Inflammatory macrophage treated with lipopolysaccharide for 4 hours (primary cell): ENCODE data around the gene PODNL1.

Experiments used
- DNase-seq: peaks from one replicate; pipeline ENCODE4 v3.0.0-alpha.2; 2020

PODNL1 gene

DNA sequence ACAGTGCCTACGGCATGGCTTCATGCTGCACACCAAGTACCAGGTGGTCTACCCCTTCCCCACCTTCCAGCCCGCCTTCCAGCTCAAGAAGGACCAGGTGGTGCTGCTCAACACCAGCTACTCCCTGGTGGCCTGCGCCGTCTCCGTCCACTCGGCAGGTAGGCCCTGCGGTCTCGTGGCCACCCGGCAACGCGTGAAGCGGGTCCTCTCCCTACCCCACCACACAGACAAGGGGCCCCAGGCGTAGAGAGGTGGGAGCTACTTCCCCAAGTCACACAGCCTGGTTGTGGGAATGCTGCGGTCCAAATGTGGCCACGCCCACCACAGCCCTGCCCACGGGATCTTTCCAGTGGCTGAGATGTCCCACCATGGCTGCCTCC, 18.1 kb upstream of the PODNL1 start:
- DNase-seq = no peak

DNA sequence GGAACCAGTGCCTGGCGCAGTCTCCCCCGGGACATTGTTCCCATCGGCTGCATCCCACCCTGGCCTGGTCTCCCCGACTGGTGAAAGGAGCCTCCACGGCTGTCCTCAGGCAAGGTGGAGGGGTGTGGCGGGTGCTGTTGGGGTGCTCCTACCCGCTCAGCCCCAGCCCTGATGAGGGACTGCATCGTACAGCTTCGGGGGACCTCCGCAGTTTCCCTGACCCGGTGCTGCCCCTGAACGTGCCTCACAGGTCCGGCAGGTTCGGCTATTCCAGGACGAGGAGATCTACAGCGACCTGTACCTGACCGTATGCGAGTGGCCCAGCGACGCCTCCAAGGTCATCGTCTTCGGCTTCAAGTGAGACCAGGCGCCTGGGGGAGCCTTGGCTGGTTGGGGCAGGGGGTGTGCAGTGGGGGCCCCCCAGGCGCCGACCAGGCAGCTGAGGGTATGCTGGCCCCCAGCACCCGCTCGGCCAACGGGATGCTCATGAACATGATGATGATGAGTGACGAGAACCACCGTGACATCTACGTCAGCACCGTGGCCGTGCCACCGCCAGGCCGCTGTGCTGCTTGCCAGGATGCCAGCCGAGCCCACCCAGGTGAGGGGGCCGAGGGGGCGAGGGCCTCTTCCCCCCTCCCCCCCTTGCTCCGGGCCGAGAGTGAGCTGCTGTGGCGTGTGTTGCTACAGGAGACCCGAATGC, 17.6 kb upstream of the PODNL1 start:
- no peak for DNase-seq

DNA sequence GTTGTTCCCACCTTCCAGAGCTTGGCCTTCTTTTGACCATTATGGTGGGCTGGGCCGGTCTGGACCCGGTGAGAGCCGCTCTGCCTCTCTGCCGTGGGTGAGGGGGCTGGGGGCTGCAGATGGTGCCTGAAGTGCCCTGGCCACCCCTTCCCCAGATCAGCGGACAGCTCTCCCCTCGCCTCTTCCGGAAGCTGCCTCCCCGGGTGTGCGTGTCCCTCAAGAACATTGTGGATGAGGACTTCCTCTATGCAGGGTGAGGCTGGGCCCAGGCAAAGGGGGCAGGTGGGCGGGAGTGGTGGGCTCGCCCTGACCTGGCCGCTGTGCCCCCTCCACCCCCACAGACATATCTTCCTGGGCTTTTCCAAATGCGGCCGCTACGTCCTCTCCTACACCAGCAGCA, 16.0 kb upstream of the PODNL1 start:
- no peak for DNase-seq

DNA sequence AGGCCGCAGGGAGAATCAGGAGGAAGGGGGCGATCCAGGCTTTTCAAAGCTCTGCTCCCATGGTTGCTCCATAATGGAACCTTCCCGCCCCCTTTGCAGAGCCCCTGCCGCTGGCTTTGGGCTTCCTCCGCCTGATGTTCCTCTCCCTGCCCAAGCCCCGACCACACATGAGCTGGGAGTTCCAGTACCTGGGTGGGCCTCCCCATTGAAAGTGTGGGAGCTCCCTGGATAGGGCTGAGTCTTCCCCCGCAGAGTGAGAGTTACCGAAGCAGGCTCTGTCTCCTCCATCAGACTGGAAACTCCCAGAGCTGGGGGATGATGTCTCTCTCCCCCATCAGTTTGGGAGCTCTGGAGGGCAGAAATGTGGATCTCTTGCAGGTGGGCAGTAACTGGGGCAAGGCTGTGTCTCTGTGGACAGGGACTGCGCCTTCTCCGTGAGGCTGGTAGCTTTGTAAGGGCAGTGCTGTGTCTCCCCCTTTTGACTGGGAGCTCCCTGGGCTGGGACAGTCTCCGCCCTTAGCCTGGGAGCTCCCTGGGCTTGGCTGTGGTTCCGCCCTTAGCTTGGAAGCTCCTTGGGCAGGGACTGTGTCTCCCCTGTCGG, 14.8 kb upstream of the PODNL1 start:
- peak; percentile 19 for DNase-seq

DNA sequence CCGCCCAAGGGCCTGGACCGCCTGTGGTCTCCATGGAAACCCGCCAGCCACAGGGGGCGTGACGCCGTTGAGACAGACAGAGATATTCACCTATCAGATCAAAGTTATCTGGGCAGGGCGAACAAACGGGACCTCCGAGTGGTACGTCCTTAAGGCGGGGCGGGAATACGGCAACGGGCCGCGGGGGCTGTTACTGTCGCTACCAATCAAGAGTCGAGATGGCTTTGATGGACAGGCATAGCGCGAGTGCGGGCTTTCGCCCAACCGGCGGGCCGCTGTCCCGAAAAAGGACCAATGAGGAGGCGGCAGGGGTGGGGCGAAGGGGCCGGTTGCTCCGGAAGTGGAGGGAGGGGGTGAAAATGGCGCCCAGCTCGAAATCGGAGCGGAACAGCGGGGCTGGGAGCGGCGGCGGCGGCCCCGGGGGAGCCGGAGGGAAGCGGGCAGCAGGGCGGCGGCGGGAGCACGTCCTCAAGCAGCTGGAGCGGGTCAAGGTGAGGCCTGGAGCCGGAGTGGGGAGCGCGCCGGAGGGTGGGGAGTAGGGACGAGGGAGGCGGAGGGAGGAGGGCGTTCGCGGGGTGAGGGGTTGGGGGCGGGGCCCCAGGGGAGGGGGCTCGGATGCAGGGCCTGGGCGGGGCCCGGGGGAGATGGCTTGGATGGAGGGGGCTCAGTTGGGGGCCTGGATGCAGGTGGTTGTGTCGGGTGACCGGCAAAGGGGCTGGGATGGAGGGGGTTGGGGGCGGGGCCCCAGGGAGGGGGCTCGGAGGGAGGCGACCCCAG, 14.1 kb upstream of the PODNL1 start, which contains the start of gene DCAF15:
Gene DCAF15 (plus strand): TSS at position 356 of the 777 bp plus-strand sequence. CDS start 4 bp downstream, at position 360.
- DNase-seq = peak; percentile 100

DNA sequence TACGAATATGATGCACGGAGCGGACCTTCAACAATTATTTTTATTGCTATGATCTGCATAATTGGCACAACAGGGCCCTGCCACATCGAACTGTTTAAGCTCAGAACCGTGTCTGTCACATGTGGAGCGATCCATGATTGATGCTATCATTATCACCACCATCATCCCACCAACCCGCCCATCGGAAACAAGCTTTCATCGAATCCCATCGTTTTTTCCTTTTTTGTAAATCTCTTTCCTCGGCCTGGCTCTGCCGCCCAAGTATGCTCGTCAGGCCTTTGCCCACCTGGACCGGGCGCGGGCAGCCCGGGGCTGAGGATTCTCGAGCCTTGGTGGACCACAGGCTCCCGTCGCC, 13.6 kb upstream of the PODNL1 start:
- no peak for DNase-seq

DNA sequence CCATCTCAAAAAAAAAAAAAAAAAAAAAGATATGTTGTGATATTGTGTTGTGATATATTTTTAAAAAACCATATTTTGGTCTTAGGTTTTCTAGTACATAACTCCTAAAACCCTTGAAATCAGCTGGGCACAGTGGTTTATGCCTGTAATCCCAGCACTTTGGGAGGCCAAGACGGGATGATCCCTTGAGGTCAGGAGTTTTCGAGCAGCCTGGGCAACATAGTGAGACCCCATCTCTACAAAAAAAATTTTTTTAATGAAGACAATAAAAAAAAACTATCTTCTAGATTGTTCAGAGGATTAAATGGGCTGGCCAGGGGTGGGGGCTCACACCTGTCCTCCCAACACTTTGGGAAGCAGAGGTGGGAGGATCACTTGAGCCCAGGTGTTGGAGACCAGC, 12.8 kb upstream of the PODNL1 start:
- no peak for DNase-seq

DNA sequence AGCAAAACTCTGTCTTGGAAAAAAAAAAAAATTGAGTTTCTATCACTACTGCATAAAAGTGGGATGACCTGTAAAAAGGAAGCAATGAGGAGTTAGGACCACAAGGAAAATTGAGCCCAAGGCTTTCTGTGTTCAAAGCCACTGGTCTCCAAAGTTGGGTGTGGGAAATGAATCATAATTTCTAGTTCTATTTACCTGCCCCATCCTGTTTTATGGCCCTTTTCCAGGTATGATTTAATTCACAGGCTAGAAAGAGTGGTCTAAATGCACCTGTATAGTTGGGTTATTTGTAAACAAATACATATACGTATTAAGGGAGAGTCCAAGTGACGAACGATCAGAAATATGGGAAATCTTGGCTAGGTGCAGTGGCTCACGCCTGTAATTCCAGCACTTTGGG, 8.2 kb upstream of the PODNL1 start:
- no peak for DNase-seq

DNA sequence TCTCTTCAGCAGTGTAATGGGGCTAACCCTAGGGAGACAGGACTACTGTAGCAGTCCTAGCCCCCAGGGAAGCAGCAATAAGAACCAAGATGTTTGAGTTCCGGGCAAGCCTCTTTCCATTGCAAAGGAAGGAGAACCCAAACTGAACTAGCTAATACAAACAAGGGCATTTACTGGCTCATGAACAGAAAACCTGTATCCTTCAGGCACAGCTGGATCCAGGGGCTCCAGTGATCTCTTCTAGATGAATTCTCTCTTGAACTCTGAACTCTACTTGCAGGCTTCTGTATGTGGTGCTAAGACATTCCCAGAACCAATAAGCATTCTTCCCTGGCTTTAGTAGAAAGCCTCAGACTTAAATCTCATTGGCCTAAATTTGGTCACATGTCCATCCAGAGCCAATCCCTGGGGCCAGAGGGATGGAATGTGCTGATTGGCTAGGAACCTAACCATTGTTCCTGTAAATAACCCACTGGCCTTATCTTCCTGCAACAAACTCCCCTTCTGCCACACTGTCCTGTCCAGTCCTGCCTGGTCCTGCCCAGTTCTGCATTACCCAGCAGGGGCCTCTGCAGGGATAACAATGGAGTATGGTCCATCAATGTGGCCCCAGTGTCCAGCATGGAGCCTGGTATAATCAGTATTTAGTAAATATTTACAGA, 3.9 kb upstream of the PODNL1 start:
- no peak for DNase-seq

DNA sequence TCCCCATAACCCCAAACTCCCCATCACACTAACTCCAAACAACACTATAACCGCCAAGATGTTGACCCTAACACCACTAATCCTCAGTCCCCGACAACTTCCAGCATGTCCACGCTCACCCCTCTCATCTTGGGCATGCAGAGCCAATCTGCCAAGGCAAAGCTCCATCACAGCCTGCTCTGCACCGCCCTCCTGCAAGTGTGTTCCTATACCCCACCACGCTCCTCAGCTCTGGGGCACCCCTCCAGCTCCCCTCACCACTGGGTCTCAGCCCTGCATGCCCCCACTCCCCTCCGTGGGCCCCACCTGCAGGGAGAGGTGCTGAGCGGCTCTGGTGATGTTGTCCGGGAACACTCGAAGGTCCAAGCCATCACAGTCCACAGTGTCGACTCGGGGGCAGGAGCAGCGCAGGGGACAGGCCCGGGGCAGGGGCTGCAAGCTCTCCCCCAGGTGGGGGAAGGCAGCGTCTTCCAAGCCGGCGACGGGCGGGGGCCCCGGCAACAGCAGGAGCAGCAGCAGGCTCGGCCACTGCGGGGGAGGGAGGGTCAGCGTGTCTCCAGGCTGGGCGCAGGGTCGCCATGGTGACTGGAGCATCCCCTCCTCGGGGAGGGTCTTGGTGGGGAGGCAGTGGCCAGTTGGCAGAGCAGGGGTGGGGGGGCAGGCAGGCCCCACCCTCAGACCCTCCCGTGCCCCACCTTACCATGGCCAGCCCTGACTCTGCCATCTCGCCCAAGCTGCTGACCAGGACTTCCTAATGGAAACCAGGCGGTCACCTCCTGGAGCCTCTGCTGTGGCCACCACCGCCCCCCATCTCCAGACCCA, 527 bp downstream of the PODNL1 start:
- no peak for DNase-seq

DNA sequence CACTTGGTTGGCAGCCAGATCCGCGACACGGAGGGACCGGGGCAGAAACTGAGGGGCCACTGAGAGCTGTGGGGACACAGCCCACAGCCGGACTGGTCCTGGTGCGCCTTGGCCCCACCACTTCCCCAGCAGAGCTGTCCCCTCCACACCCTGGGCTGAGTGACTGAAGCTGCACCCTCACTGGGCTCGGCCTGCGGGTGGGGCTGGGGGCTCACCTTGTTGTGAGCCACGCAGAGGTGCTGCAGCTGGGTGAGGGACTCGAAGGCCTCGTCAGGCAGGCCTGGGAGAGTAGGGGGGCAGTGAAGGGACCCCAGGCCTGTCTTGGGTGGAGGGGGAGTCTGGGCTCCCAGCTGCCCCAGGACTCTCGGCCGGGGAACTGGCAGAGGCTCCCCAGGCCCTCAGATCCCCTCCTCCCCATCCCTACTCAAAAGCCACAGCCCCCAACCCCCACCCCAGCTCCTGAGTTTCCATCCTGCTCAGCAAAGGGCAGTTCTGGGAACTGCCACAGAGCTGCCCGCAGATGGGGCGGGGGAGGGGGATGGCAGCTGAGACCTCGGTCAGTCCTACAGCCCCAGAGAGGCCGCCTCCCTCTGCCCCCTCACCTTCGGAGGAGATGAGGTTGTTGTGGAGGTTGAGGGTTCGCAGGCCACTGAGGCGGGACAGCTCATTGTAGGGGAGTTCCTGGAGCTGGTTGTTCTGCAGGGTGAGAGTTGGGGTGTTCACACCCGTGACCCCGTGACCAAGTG, 2.3 kb downstream of the PODNL1 start:
- DNase-seq = no peak

DNA sequence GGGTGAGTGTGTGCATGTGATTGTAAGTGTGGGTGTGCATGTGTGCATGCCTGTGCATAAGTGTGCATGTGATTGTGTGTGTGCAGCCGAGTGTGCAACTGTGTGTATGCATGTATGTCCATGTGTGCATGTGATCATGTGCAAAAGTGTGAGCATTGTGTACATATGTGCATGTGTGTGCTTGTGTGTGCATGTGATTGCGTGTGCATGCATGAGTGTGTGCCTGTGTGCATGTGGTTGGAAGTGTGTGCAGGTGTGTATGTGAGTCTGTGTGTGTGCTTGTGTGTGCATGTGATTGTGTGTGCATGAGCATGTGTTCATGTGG, 3.5 kb downstream of the PODNL1 start:
- DNase-seq = no peak

DNA sequence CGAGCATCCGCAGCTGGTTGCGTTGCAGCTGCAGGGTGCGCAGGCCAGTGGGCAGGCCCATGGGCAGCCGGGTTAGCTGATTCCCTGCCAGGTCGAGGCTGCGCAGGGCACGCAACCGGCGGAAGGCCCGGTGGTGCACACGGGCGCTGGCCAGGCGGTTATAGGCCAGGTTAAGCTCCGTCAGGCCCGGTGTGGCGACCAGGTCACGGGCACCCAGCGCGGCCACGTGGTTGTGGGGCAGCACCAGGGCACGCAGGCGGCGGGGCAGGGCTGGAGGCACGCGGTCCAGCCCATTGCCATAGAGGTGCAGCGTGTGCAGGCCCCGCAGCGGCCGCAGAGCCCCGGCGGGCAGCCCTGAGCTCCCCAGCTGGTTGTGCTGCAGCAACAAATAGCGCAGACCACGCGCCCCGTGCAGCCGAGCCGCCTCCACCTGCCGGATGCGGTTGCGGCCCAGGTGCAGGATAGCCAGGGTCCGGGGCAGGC, 5.3 kb downstream of the PODNL1 start:
- DNase-seq = no peak

DNA sequence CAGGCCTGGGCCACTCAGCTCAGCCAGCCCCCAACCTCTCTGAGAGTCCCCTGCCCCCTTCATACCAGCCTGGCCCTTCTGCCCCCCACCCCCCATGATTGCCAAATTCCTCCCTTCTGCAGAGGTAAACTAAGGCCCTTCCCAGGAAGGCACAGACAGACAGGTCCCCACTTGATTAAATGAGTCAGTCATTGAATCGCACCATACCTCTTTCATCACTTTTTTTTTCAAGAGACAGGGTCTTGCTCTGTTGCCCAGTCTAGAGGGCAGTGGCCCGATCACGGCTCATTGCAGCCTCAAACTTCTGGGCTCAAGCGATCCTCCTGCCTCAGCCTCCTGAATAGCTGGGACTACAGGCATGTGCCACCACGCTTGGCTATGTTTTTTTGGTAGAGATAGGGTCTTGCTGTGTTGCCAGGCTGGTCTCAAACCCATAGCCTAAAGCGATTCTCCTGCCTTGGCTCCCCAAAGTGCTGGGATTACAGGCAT, 6.0 kb downstream of the PODNL1 start:
- DNase-seq = no peak

DNA sequence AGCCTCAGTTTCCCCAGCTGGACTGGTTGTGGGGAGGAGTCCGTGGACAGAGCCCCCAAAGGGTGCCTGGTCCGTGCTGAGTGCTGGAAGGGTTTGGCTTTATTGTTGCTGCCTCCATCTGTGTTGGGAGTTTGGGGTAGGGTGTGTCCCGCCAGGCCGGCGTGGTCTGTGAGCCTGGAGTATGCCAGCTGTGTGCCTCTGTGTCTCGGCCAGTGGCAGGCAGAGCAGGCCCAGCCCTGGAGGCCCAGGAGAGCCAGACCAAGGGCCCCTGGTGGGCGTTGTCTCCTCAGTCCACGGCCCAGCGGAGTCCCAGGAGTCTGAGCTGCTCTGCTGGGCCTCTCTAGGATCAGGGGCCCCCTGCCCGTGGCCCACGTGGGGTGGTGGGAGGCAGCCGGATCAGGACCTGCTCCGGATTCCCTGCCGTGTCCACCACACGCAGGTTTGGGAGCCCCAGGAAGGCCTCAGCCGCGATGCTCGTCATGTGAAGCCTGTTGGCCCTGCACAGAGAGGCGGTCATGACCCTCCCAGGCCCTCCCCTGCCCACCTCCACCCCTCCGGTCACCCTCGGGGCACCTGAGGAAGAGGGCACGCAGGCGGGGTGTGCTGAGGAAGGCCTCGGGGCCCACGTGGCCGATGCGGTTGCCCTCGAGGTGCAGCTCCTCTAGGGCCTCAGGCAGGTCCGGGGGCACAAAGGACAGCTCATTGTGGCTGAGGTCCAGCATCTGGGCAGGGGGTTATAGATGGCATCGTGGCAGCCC, 6.6 kb downstream of the PODNL1 start:
- no peak for DNase-seq

DNA sequence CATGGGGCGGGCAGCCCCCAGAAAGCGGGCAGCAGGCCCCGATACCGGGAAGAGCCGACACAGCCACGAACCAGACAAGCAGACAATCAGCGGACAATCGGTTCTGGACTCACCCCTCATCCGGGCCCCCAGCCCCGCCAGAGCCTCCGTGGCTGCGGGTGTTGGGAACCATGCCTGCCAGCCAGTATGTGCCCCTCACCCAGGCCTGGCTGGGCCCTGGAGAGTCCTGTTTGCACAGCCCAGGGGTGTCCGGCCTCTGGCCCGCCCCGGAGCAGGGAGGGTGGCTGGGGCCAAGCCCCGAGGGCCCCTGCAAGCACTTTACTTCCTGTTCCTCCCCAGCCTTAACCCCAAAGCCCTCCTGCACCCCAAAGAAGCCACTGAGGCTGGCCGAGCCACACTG, 7.8 kb downstream of the PODNL1 start:
- no peak for DNase-seq

DNA sequence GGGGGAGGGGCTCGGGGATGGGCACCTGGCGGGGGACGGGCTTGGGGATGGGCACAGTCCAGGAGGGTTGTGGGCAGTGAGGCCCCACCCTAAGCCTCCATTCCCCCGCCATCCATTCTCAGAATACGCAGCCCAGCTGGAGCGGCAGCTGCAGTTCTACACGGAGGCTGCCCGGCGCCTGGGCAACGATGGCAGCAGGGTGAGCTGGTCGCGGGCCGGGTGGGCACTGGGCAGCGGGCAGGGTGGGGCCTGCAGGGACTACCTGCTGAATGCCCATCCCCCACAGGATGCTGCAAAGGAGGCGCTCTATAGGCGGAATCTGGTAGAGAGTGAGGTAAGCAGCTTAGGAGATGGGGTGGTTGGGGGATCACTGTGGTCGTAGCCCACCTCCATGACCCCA, 8.3 kb downstream of the PODNL1 start:
- DNase-seq = no peak

DNA sequence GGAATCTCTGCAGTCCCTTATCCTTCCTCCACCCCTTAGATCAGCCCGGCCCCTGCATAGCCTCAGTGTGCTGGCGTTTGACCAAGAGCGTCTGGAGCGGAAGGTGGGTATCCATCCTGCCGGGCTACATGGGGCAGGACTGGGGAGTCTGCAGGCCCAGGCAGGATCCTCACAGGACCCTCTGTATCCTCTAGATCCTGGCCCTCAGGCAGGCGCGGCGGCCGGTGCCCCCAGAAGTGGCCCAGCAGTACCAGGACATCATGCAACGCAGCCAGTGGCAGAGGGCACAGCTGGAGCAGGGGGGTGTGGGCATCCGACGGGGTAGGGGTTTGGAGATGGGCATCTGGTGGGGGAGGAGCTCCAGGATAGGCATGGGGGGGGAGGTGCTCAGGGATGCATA, 8.9 kb downstream of the PODNL1 start:
- DNase-seq = no peak

DNA sequence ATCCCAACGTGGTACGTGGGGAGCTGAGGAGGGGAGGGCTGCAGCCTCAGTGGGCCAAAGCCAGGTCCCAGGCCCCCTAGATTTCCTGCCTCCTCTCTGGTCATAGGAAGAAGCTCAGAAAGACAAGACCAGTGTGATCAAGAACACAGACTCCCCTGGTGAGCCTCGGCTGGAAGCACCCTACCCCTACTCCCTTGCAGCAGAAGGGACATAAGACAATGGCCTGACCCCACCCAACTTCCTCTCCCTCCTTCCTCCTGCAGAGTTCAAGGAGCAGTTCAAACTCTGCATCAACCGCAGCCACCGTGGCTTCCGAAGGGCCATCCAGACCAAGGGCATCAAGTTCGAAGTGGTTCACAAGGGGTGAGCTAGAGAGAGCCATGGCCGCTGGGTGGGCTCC, 11.5 kb downstream of the PODNL1 start:
- DNase-seq = no peak

DNA sequence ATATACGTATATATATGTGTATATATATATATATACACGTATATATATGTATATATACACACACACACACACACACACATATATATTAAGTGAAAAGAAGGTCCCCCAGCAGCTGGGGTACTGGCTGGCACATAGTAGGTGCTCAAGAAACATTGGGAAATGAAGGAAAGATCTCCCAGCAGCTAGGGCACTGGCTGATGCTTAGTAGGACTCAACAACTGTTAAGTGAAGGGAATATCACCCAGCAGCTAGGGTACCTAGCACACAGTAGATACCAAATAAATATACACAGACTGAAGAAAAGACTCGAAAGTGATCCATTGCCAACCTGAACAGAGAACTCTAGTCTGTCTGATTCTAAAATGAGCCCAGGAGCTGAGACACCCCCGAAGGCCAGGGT, 12.2 kb downstream of the PODNL1 start:
- no peak for DNase-seq
